IPS-15b (cell line): ENCODE results near the gene CUL3.
"Not testable (repeated sequence)": the region's sequence is repeated elsewhere in the genome, so short reads cannot be mapped to it uniquely, and the experiment has no call there.

Source experiments
- H3K27me3 ChIP-seq: one replicate; pipeline ENCODE4 v1.6.1; 2013; ENCODE audit warnings: low read length; ENCODE audit not compliant: control insufficient read depth, insufficient read depth
- H3K36me3 ChIP-seq: one replicate; pipeline ENCODE4 v1.6.1; 2013; ENCODE audit warnings: low read length; ENCODE audit not compliant: control insufficient read depth, insufficient read depth
- H3K4me1 ChIP-seq: one replicate; pipeline ENCODE4 v1.6.1; 2013; ENCODE audit warnings: mild to moderate bottlenecking, low read length; ENCODE audit not compliant: control insufficient read depth, insufficient read depth
- H3K4me3 ChIP-seq: one replicate; pipeline ENCODE4 v1.5.1; 2013; ENCODE audit warnings: low read depth, low read length
- H3K9ac ChIP-seq: one replicate; pipeline ENCODE4 v1.6.1; 2013; ENCODE audit warnings: low read depth, mild to moderate bottlenecking, low read length
- H3K9me3 ChIP-seq: one replicate; pipeline ENCODE4 v1.6.1; 2013; ENCODE audit warnings: mild to moderate bottlenecking, low read length; ENCODE audit not compliant: control insufficient read depth, insufficient read depth

CUL3 gene

DNA sequence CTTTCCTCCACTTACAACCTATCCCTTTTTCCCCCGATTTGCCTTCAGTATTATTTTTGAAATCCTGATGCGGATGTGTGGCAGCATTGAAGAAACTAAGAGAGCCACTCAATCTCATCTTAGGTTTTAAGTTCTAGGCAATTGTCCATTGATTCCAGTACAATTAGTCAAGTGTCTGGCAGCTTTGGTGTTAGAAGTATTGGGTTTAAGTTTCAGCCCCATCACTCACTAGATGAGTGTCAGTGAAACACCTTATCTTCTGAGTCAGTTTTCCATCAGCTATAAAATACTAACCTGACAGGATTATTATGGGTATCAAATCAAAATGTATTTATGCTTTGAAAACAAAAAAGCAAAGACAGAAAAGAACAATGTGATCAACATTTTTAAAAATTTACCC lies 16.8 kb upstream of the CUL3 start:
- H3K4me3 ChIP-seq: no peak overlapping the region
- no peak overlapping the region for H3K9ac ChIP-seq
- H3K36me3 ChIP-seq: no peaks in the 10 kb centered on the region

DNA sequence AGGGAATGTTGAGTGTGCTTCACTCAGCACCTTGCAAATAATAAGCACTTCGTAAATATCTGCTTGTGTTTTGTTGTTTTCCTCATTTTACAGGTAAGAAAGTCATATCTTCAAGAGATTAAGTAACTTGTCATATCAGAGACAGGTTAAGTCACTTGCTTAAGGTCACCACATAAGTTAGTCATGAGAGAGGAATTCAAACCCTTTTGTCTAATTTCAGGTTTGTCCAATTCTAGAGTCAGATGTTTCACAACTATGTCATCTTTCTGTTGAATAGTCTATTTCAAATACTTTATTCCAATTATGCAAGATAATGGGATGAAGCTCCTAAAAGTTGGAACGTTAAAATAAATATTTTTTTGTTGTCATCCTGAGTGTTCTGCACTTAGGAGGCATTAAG lies 13.5 kb upstream of the CUL3 start:
- no peaks in the 10 kb centered on the region for H3K27me3 ChIP-seq
- H3K4me1 ChIP-seq: no peaks in the 10 kb centered on the region
- no peaks in the 10 kb centered on the region for H3K36me3 ChIP-seq

More for the DNA sequence above, 16.8 kb upstream of the CUL3 start:
- Histone ChIP-seq H3K27me3 (no peaks in the 10 kb centered on the region), H3K9me3 (no peaks in the 10 kb centered on the region), H3K4me1 (no peaks in the 10 kb centered on the region)

DNA sequence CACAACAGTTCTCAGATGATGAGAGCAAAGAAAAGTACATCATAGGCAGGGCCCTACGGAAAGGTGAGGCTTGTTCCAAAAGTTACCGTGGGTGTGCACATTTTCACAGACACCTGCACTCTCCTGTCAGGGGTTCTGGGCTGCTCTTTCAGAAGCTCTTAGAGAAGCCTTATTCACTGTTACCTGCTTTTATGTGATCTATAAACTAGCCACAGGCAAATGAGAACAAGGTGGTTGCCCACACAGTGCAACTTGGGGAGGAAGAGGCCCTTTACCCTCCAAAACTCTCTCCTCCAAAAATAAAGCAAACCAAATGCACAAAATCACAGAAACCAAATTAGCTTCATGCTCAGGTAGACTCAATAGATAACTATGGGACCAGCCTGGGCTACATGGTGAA lies 11.1 kb upstream of the CUL3 start:
- H3K4me3 ChIP-seq: no peak overlapping the region
- H3K4me1 ChIP-seq: no peaks in the 10 kb centered on the region
- H3K27me3 ChIP-seq: no peaks in the 10 kb centered on the region
- H3K36me3 ChIP-seq: no peaks in the 10 kb centered on the region
- no peak overlapping the region for H3K9ac ChIP-seq
- no peaks in the 10 kb centered on the region for H3K9me3 ChIP-seq

More for the DNA sequence above, 13.5 kb upstream of the CUL3 start:
- no peak overlapping the region for H3K4me3 ChIP-seq
- no peaks in the 10 kb centered on the region for H3K9me3 ChIP-seq
- no peak overlapping the region for H3K9ac ChIP-seq

DNA sequence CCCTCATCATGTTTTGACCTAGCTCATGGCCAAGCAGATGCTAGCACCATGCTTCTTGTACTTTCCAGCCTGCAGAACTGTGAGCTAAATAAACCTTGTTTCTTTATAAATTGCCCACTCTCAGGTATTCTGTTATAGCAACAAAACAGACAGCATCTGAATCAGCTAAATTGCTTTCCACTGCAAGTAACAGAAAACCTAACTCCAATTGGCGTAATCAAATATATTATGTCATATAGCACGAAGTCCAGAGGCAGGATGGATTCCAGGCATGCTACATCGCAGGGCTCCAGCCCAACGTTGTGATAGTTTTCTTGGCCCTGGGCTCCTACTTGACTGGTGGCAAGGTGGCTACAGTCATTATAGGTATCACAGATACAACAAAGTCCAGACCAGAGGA lies 10.4 kb upstream of the CUL3 start:
- H3K9ac ChIP-seq: no peak overlapping the region
- H3K36me3 ChIP-seq: no peaks in the 10 kb centered on the region
- no peak overlapping the region for H3K4me3 ChIP-seq
- no peaks in the 10 kb centered on the region for H3K4me1 ChIP-seq
- H3K27me3 ChIP-seq: no peaks in the 10 kb centered on the region
- no peaks in the 10 kb centered on the region for H3K9me3 ChIP-seq

DNA sequence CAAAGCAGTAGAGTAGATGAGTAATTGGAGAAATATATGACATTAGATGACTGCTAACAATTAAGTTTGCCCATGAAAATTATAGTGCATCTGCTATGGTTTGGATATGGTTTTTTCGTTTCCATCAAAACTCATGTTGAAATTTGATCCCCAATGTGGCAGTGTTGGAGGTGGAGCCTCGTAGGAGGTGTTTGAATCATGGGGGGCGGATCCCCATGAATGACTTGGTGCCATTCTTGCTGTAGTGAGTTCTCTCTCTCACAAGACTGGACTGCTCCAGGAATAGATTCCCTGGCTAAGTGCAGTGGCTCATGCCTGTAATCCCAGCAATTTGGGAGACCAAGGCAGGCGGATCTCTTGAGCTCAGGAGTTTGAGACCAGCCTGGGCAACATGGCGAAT lies 9.7 kb upstream of the CUL3 start:
- Histone ChIP-seq H3K27me3 (no peaks in the 10 kb centered on the region), H3K4me1 (no peaks in the 10 kb centered on the region), H3K36me3 (no peaks in the 10 kb centered on the region), H3K4me3 (no peak overlapping the region), H3K9ac (no peak overlapping the region), H3K9me3 (no peaks in the 10 kb centered on the region)

DNA sequence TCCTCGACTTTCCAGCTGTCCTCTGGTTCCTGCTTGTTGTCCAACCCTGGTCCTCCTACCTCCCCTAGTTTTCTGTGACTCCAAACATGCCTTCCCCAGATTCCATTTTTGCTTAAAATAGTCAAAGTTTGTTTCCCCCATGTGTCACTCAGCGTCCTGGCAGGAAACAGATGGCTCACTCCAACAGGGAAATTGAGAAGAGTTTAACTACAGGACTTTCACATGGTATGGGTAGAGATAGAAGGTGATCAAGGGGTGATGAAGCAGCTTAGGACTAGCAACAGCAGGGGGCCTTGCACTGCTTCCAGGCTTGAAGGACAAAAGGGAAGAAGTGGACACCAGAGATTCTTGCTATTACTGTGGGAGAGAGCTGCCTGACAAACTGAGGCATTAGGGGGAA lies 6.1 kb upstream of the CUL3 start:
- H3K36me3 ChIP-seq: no peaks in the 10 kb centered on the region
- H3K4me3 ChIP-seq: no peak overlapping the region
- no peaks in the 10 kb centered on the region for H3K27me3 ChIP-seq
- peaks cover 2% of the 10 kb centered on the region for H3K4me1 ChIP-seq
- H3K9me3 ChIP-seq: no peaks in the 10 kb centered on the region
- no peak overlapping the region for H3K9ac ChIP-seq

DNA sequence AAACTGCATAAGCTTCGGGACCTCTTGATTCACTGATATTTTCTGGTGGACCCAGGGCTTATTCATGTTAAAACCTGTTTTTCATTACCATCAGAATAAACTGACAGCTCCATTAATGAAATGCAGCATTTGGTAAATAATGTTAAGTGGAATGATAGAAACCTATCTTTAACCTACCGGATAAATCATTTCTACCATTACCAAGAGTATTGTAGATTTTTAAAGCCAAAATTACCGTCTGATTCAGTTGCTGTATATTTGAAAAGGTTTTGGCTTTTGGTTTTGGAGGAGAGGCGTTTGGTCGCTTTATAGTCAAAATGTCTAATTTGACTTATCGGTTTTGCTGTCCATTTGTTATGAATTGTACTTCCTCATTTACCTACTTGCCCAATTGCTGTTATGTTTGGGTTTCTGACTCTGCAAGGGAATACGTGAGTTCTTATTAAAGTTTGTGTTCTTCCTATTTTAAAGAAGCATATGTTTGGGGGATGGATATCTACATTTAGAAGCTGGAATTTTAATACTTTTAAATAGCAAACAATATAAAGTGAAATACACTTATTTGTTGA lies 1.0 kb upstream of the CUL3 start:
- peak overlapping the region; percentile 70 for H3K9ac ChIP-seq
- H3K36me3 ChIP-seq: no peaks in the 10 kb centered on the region
- no peaks in the 10 kb centered on the region for H3K9me3 ChIP-seq

DNA sequence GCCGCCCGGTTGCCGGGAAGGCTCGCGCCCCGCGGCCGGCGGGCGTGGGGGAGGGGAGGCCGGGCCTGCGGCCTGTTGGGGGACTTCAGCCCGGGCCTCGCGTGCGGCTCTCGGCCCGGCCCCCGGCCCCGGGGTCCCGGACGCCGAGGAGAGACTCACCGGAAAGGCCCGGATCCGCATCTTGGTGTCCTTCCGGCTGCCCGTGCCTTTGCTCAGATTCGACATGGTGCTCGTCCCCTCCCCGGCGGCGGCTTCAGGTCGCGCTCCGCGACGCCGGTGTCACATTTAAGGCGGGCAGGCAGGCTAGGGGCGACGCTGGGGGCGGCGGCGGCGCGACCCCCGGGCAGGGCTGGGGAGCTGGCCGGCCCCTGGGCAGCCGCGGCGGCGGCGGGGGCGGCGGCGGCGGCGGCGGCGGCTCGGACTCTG lies 365 bp downstream of the CUL3 start:
- Histone ChIP-seq H3K9me3 (no peaks in the 10 kb centered on the region), H3K4me3 (peak overlapping the region; percentile 93), H3K9ac (no peak overlapping the region), H3K4me1 (peaks cover 8% of the 10 kb centered on the region), H3K27me3 (no peaks in the 10 kb centered on the region), H3K36me3 (no peaks in the 10 kb centered on the region)

More for the DNA sequence above, 1.0 kb upstream of the CUL3 start:
- H3K4me3 ChIP-seq: peak overlapping the region; percentile 95
- no peaks in the 10 kb centered on the region for H3K27me3 ChIP-seq
- H3K4me1 ChIP-seq: peaks cover 5% of the 10 kb centered on the region

DNA sequence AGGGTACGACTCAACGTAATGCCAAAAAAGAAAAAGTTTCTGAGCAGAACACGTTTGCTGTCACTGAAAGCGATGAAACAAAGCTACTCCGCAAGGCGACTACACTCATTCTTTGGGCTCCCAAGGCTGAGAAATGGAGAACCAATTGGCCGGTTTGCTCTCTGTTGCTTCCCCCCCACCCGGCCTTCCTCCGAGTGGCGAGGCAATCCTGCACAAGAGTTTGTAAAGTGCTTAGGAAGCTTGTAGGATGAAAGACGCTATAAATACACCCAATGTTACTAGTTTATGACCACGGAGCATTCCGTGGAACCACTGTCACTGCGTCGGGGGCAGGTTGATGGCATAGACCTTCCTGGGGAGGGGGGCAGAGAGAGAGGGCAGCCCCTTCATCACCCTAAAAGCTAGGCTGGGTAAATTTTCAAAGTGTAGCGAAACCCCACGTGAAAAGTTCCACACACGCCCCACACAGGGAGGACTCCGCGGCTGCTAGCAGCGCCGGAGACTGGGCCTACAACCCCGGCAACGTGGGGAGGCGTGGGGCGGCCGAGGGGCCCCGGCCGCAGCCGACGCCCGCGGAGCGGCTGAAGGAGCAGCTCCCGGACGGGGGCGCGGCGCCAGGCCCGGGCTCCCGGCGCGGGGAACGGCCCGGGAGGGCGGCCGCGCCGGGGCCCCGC lies 915 bp downstream of the CUL3 start:
- Histone ChIP-seq H3K27me3 (no peaks in the 10 kb centered on the region), H3K4me1 (peaks cover 13% of the 10 kb centered on the region), H3K36me3 (no peaks in the 10 kb centered on the region), H3K9ac (peak overlapping the region; percentile 88), H3K9me3 (no peaks in the 10 kb centered on the region), H3K4me3 (peak overlapping the region; percentile 93)

DNA sequence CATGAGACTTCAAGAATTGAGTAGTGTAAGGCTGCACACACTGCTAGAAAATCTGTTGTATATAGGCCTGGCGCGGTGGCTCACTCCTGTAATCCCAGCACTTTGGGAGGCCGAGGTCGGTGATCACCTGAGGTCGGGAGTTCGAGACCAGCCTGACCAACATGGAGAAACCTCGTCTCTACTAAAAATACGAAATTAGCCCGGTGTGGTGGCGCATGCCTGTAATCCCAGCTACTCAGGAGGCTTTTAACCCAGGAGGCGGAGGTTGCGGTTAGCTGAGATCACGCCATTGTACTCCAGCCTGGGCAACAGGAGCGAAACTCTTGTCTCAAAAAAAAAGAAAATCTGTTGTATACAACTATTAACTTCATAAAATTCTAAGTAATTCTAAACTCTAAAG lies 2.1 kb downstream of the CUL3 start:
- H3K36me3 ChIP-seq, H3K9ac ChIP-seq: not testable (repeated sequence)
- H3K4me1 ChIP-seq: peaks cover 15% of the 10 kb centered on the region

DNA sequence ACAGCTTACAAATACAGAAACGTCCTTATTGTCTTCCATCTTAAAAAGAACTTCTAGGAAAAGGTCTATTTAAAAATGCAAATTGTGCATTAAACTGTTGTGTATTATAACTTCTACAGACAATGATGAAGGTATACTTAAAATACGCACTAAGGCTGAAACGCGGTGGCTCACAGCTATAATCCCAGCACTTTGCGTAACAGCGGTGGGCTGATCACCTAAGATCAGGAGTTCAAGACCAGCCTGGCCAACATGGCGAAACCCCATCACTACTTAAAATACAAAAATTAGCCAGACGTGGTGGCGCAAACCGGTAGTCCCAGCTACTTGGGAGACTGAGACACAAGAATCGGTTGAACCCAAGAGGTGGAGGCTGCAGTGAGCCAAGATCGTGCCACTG lies 4.9 kb downstream of the CUL3 start:
- no peak overlapping the region for H3K9ac ChIP-seq
- no peaks in the 10 kb centered on the region for H3K36me3 ChIP-seq
- peaks cover 26% of the 10 kb centered on the region for H3K4me1 ChIP-seq
- no peaks in the 10 kb centered on the region for H3K27me3 ChIP-seq
- H3K4me3 ChIP-seq: no peak overlapping the region
- H3K9me3 ChIP-seq: no peaks in the 10 kb centered on the region

More for the DNA sequence above, 2.1 kb downstream of the CUL3 start:
- peak overlapping the region; percentile 93 for H3K4me3 ChIP-seq
- not testable (repeated sequence) for H3K9me3 ChIP-seq, H3K27me3 ChIP-seq

DNA sequence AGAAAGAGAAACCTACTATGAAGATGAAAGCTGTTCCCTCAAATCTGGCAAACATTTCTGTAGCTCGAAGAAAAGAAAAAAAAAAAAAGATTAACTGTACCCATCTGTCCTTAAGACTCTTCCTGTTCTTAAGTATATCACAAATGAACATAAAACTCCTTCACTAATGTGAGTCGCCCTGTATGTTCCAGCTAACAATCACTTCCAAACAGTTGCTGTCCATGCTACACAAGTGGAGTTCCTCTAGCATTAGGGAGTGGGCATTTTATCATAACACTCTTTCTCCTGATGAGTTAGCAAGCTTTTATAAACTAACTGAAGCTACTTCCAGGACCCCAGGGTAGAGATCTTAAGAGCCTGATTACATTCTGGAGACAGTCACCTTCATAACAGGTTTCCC lies 5.8 kb downstream of the CUL3 start:
- H3K4me1 ChIP-seq: peaks cover 29% of the 10 kb centered on the region
- H3K27me3 ChIP-seq: no peaks in the 10 kb centered on the region
- H3K36me3 ChIP-seq: no peaks in the 10 kb centered on the region
- H3K9ac ChIP-seq: no peak overlapping the region
- no peak overlapping the region for H3K4me3 ChIP-seq
- no peaks in the 10 kb centered on the region for H3K9me3 ChIP-seq
